ENCODE results near the gene KIRREL3.

The KIRREL3 gene

GRCh38 chr11:126510621-126511370 lies 489.8 kb downstream of the KIRREL3 start:
- no peak for DNase-seq (ENCODE audit: low spot score)

GRCh38 chr11:126507646-126508045 lies 492.9 kb downstream of the KIRREL3 start:
- no peak for DNase-seq (ENCODE audit: low spot score)

- no peak for DNase-seq (ENCODE audit: low spot score)
These were observed 493.8 kb downstream of the KIRREL3 start for GRCh38 chr11:126506789-126507188.

- no peak for DNase-seq (ENCODE audit: low spot score)
These were observed 497.6 kb downstream of the KIRREL3 start for GRCh38 chr11:126502982-126503381.

- DNase-seq (ENCODE audit: low spot score), result no peak
These were observed 498.4 kb downstream of the KIRREL3 start for GRCh38 chr11:126502159-126502558.

GRCh38 chr11:126501641-126502040 lies 498.9 kb downstream of the KIRREL3 start:
- DNase-seq (ENCODE audit: low spot score), result no peak

- DNase-seq (ENCODE audit: low spot score), result no peak
These were observed 499.6 kb downstream of the KIRREL3 start for GRCh38 chr11:126500981-126501380.

GRCh38 chr11:126499131-126499752 lies 501.3 kb downstream of the KIRREL3 start:
- no peak for DNase-seq (ENCODE audit: low spot score)

GRCh38 chr11:126498281-126498680 lies 502.3 kb downstream of the KIRREL3 start:
- no peak for DNase-seq (ENCODE audit: low spot score)

- DNase-seq (ENCODE audit: low spot score), result no peak
These were observed 502.9 kb downstream of the KIRREL3 start for GRCh38 chr11:126497581-126498122.

- no peak for DNase-seq (ENCODE audit: low spot score)
These were observed 503.8 kb downstream of the KIRREL3 start for GRCh38 chr11:126496576-126497337.

GRCh38 chr11:126495281-126496220 lies 505.0 kb downstream of the KIRREL3 start:
- no peak for DNase-seq (ENCODE audit: low spot score)

- no peak for DNase-seq (ENCODE audit: low spot score)
These were observed 505.7 kb downstream of the KIRREL3 start for GRCh38 chr11:126494831-126495230.

GRCh38 chr11:126492331-126493082 lies 508.1 kb downstream of the KIRREL3 start:
- DNase-seq (ENCODE audit: low spot score), result no peak

GRCh38 chr11:126491092-126491491 lies 509.5 kb downstream of the KIRREL3 start:
- DNase-seq (ENCODE audit: low spot score), result no peak

- no peak for DNase-seq (ENCODE audit: low spot score)
These were observed 510.5 kb downstream of the KIRREL3 start for GRCh38 chr11:126489836-126490660.

- DNase-seq (ENCODE audit: low spot score), result no peak
These were observed 511.8 kb downstream of the KIRREL3 start for GRCh38 chr11:126488591-126489370.

GRCh38 chr11:126487711-126488110 lies 512.9 kb downstream of the KIRREL3 start:
- no peak for DNase-seq (ENCODE audit: low spot score)

- DNase-seq (ENCODE audit: low spot score), result no peak
These were observed 514.5 kb downstream of the KIRREL3 start for GRCh38 chr11:126485986-126486635.

All from kidney tubule cell (primary cell).